Mesendoderm (in vitro differentiated cells): ENCODE data around the gene FOXO3B.
"Not testable (repeated sequence)": the region's sequence is repeated elsewhere in the genome, so short reads cannot be mapped to it uniquely, and the experiment has no call there.

ENCODE experiments used
- DNase-seq: peaks from one replicate; pipeline ENCODE4 v3.0.0; 2013
- H2AK5ac ChIP-seq: 2 replicates; pipeline ENCODE4 v1.6.1; 2013; ENCODE audit warnings: low read length, inconsistent platforms
- H2BK120ac ChIP-seq: 2 replicates; pipeline ENCODE4 v1.6.1; 2013; ENCODE audit warnings: low read depth, mild to moderate bottlenecking, low read length, moderate library complexity, mixed read lengths
- H2BK15ac ChIP-seq: replicated peaks from 2 replicates; pipeline ENCODE4 v1.6.1; 2013; ENCODE audit warnings: low read depth, mild to moderate bottlenecking, moderate library complexity
- H2BK5ac ChIP-seq: 2 replicates; pipeline ENCODE4 v1.6.1; 2013; ENCODE audit warnings: low read length, inconsistent platforms
- H3K18ac ChIP-seq: 2 replicates; pipeline ENCODE4 v1.6.1; 2013; ENCODE audit warnings: mild to moderate bottlenecking, low read length, mixed read lengths
- H3K23ac ChIP-seq: one replicate; pipeline ENCODE4 v1.6.1; 2013; ENCODE audit warnings: low read length
- H3K27ac ChIP-seq: 2 replicates; pipeline ENCODE4 v1.5.1; 2013; ENCODE audit warnings: low read depth, mild to moderate bottlenecking, inconsistent platforms, low read length, moderate library complexity
- H3K27me3 ChIP-seq: 2 replicates; pipeline ENCODE4 v1.6.1; 2013; ENCODE audit warnings: low read length, control low read depth, mild to moderate bottlenecking, inconsistent platforms; ENCODE audit not compliant: insufficient read depth, poor library complexity
- H3K36me3 ChIP-seq: 2 replicates; pipeline ENCODE4 v1.6.1; 2013; ENCODE audit warnings: low read length, inconsistent platforms; ENCODE audit not compliant: control insufficient read depth, insufficient read depth
- H3K4ac ChIP-seq: one replicate; pipeline ENCODE4 v1.6.1; 2013; ENCODE audit warnings: low read depth, mild to moderate bottlenecking, low read length, moderate library complexity
- H3K4me1 ChIP-seq: 2 replicates; pipeline ENCODE4 v1.6.1; 2013; ENCODE audit warnings: low read depth, low read length, inconsistent platforms; ENCODE audit not compliant: control insufficient read depth
- H3K4me2 ChIP-seq: 2 replicates; pipeline ENCODE4 v1.6.1; 2013; ENCODE audit warnings: low read length
- H3K4me3 ChIP-seq: 2 replicates; pipeline ENCODE4 v1.5.1; 2013; ENCODE audit warnings: mild to moderate bottlenecking, low read length
- H3K56ac ChIP-seq: one replicate; pipeline ENCODE4 v1.6.1; 2013; ENCODE audit warnings: low read length
- H3K79me1 ChIP-seq: 2 replicates; pipeline ENCODE4 v1.6.1; 2013; ENCODE audit warnings: low read length, inconsistent platforms
- H3K79me2 ChIP-seq: 2 replicates; pipeline ENCODE4 v1.6.1; 2013; ENCODE audit warnings: mild to moderate bottlenecking, low read length; ENCODE audit not compliant: control insufficient read depth, insufficient read depth
- H3K9ac ChIP-seq: 2 replicates; pipeline ENCODE4 v1.6.1; 2013; ENCODE audit warnings: low read length, inconsistent platforms
- H4K5ac ChIP-seq: one replicate; pipeline ENCODE4 v1.6.1; 2013; ENCODE audit warnings: low read length
- H4K8ac ChIP-seq: one replicate; pipeline ENCODE4 v1.6.1; 2013; ENCODE audit warnings: low read depth, mild to moderate bottlenecking, control low read depth, low read length, moderate library complexity
- whole genome bisulfite sequencing: extraction: QIAGEN DNeasy Blood & Tissue Kit; methylation state at CpG from one replicate; pipeline ENCODE4 v1.1.7; 2013; ENCODE audit warnings: low lambda C conversion rate, missing lambda C conversion rate; ENCODE audit not compliant: insufficient coverage; ENCODE audit errors: extremely low coverage; 5-methylcytosine and 5-hydroxymethylcytosine counted together

The FOXO3B gene

GRCh38 chr17:18718643-18719427 is 36.7 kb upstream of the FOXO3B start:
- H3K23ac ChIP-seq, H3K27me3 ChIP-seq, H3K4me1 ChIP-seq, H2AK5ac ChIP-seq, H3K4me2 ChIP-seq, H3K27ac ChIP-seq, H3K36me3 ChIP-seq, H4K8ac ChIP-seq, H3K4me3 ChIP-seq, H3K79me2 ChIP-seq, H2BK120ac ChIP-seq, H3K56ac ChIP-seq, H3K9ac ChIP-seq, H2BK5ac ChIP-seq, H3K4ac ChIP-seq, H3K79me1 ChIP-seq, H4K5ac ChIP-seq, H3K18ac ChIP-seq, H2BK15ac ChIP-seq: not testable (repeated sequence)
- WGBS: no CpG with 5 or more reads among the region's 9 CpGs
- peak; percentile 62 for DNase-seq

GRCh38 chr17:18712354-18712999 is 30.4 kb upstream of the FOXO3B start:
- no CpG with 5 or more reads among the region's 7 CpGs for WGBS
- not testable (repeated sequence) for H3K4me2 ChIP-seq, H3K56ac ChIP-seq, H3K18ac ChIP-seq, H2BK120ac ChIP-seq, H3K79me2 ChIP-seq, H2BK5ac ChIP-seq, H3K79me1 ChIP-seq, H2AK5ac ChIP-seq, H3K4me1 ChIP-seq, H3K27ac ChIP-seq, H3K23ac ChIP-seq, H3K9ac ChIP-seq, H3K27me3 ChIP-seq, H4K5ac ChIP-seq, H3K4ac ChIP-seq, H2BK15ac ChIP-seq, H4K8ac ChIP-seq, H3K4me3 ChIP-seq, H3K36me3 ChIP-seq
- peak; percentile 61 for DNase-seq

- not testable (repeated sequence) for H4K5ac ChIP-seq, H3K36me3 ChIP-seq, H3K79me2 ChIP-seq, H4K8ac ChIP-seq, H2BK5ac ChIP-seq, H3K23ac ChIP-seq, H3K27me3 ChIP-seq, H3K4ac ChIP-seq, H3K18ac ChIP-seq, H3K4me3 ChIP-seq, H3K79me1 ChIP-seq, H2BK120ac ChIP-seq, H3K4me2 ChIP-seq, H3K56ac ChIP-seq, H2BK15ac ChIP-seq, DNase-seq, H3K4me1 ChIP-seq, H3K9ac ChIP-seq, H3K27ac ChIP-seq, H2AK5ac ChIP-seq
- no CpG with 5 or more reads among the region's 3 CpGs for WGBS
Measured at GRCh38 chr17:18708215-18708614, 26.1 kb upstream of the FOXO3B start.

GRCh38 chr17:18705955-18706354 is 23.8 kb upstream of the FOXO3B start:
- not testable (repeated sequence) for H3K23ac ChIP-seq, H3K27ac ChIP-seq, H2BK15ac ChIP-seq, H3K27me3 ChIP-seq, H4K8ac ChIP-seq, H2BK120ac ChIP-seq, H2AK5ac ChIP-seq, H4K5ac ChIP-seq, H3K4me3 ChIP-seq, H3K79me1 ChIP-seq, H3K18ac ChIP-seq, H3K9ac ChIP-seq, H3K4ac ChIP-seq, H2BK5ac ChIP-seq, H3K4me1 ChIP-seq, H3K56ac ChIP-seq, H3K36me3 ChIP-seq, DNase-seq, H3K79me2 ChIP-seq, H3K4me2 ChIP-seq
- WGBS: no CpG with 5 or more reads among the region's 3 CpGs

GRCh38 chr17:18698473-18699103 is 16.5 kb upstream of the FOXO3B start:
- not testable (repeated sequence) for H4K8ac ChIP-seq, H3K79me1 ChIP-seq, H3K36me3 ChIP-seq, H3K23ac ChIP-seq, H3K79me2 ChIP-seq, H2BK120ac ChIP-seq, H2BK5ac ChIP-seq, H3K4ac ChIP-seq, H3K27me3 ChIP-seq, H3K18ac ChIP-seq, H3K4me3 ChIP-seq, H3K56ac ChIP-seq, H2AK5ac ChIP-seq, DNase-seq, H3K4me2 ChIP-seq, H3K27ac ChIP-seq, H4K5ac ChIP-seq, H2BK15ac ChIP-seq, H3K4me1 ChIP-seq
- no CpG with 5 or more reads among the region's 8 CpGs for WGBS
- peak overlapping the region; percentile 55 for H3K9ac ChIP-seq
